ENCODE data around the gene ZMYM5. TPM values are rescaled to one million over a fixed set of nuclear protein-coding genes. Genes with fewer than 3 reads are reported as not detected.

Gene ZMYM5
- total RNA-seq, 1 experiment from 2014 or later: 12.6 TPM

GRCh38 chr13:19852766-19853165, 10.7 kb downstream of the ZMYM5 start:
- H3K27ac Mint-ChIP-seq: no peak overlapping the region
- Histone ChIP-seq H2BK20ac (ENCODE audit: low read depth, low read length, poor library complexity, severe bottlenecking) (no peak overlapping the region), H3K56ac (ENCODE audit: insufficient read length, low read depth, low read length) (no peak overlapping the region), H3K27me3 (ENCODE audit: insufficient read depth, low read length) (no peaks in the 10 kb centered on the region), H2AFZ (ENCODE audit: low read length) (no peak overlapping the region), H2BK15ac (ENCODE audit: low read depth, low read length) (no peak overlapping the region), H3K18ac (ENCODE audit: insufficient read length, low read depth, low read length) (no peak overlapping the region), H4K5ac (ENCODE audit: insufficient read length, low read depth, low read length) (no peak overlapping the region), H3K4me2 (ENCODE audit: insufficient read depth, insufficient read length, low read length) (no peak overlapping the region), H3K23me2 (ENCODE audit: insufficient read length, low read depth, low read length, poor library complexity, severe bottlenecking) (no peaks in the 10 kb centered on the region), H3K14ac (ENCODE audit: insufficient read depth, low read length) (no peak overlapping the region), H2BK5ac (ENCODE audit: insufficient read length, low read length) (no peak overlapping the region), H2AK5ac (ENCODE audit: insufficient read length, low read length) (no peak overlapping the region), H3K79me2 (ENCODE audit: insufficient read depth, low read length) (no peaks in the 10 kb centered on the region; the same call in 1 of the 2 replicates), H3K23ac (ENCODE audit: insufficient read length, low read depth, low read length) (no peak overlapping the region), H3K9me3 (ENCODE audit: control insufficient read depth, low read depth, low read length) (no peaks in the 10 kb centered on the region), H3T11ph (ENCODE audit: low read length) (no peak overlapping the region), H3K9ac (ENCODE audit: extremely low read depth, insufficient read length, low read length) (no peak overlapping the region), H3K4me1 (ENCODE audit: insufficient read depth, low read length) (no peaks in the 10 kb centered on the region), H2BK12ac (ENCODE audit: insufficient read length, low read depth, low read length) (no peak overlapping the region), H3K27ac (ENCODE audit: insufficient read length, low read depth, low read length) (no peak overlapping the region), H2BK120ac (ENCODE audit: low read depth, low read length, poor library complexity, severe bottlenecking) (no peak overlapping the region), H4K91ac (ENCODE audit: insufficient read length, low read depth, low read length) (no peak overlapping the region), H4K8ac (replicated peaks; ENCODE audit: insufficient read length, low read depth, low read length) (no peak overlapping the region), H4K20me1 (ENCODE audit: control insufficient read depth, insufficient read depth, insufficient read length) (no peaks in the 10 kb centered on the region), H3K79me1 (ENCODE audit: insufficient read depth, low read depth, low read length, poor library complexity, severe bottlenecking) (peaks cover 3% of the 10 kb centered on the region), H3K4ac (ENCODE audit: low read depth, low read length) (no peak overlapping the region)
- no peak for TF ChIP-seq CTCF (conservative IDR thresholded peaks at IDR 0.05)
- no CpG with 5 or more reads among the region's 1 CpG for WGBS (ENCODE audit: extremely low coverage, insufficient read length, low lambda C conversion rate)
- H3K36me3 Mint-ChIP-seq (ENCODE audit: insufficient read depth in 1 of 3, low read depth in 3 of 3): peaks cover 22 to 46% (median 38%) of the 10 kb centered on the region in 3 experiments; a peak in 6 of 7 replicates
- H3K4me3 Mint-ChIP-seq: no peak overlapping the region
- H3K4me1 Mint-ChIP-seq: no peaks in the 10 kb centered on the region
- H3K9me3 Mint-ChIP-seq: peaks cover 0 to 5% of the 10 kb centered on the region in 2 experiments; a peak in 4 of 5 replicates
- H3K27me3 Mint-ChIP-seq (ENCODE audit: low read depth): no peaks in the 10 kb centered on the region
- no peak for DNase-seq

All from H9 (cell line).